H1 (cell line): ENCODE data around the gene OBSCN.

ENCODE experiments used
- BCL11A ChIP-seq, 2 experiments: IDR thresholded peaks; one replicate each; pipeline ENCODE4 v1.6.1; 2011; ENCODE audit warnings: low read depth in 2 of 2, low read length in 2 of 2, mild to moderate bottlenecking in 2 of 2
- BRCA1 ChIP-seq: IDR thresholded peaks from 2 replicates; pipeline ENCODE4 v1.6.1; 2012; ENCODE audit warnings: low read depth, low read length, improper control_type of control experiment
- EGR1 ChIP-seq: IDR thresholded peaks from 2 replicates; pipeline ENCODE4 v1.6.1; 2011; ENCODE audit warnings: low read depth, low read length, borderline replicate concordance
- FOSL1 ChIP-seq: IDR thresholded peaks from 2 replicates; pipeline ENCODE4 v1.6.1; 2011; ENCODE audit warnings: mild to moderate bottlenecking, low read depth, low read length, moderate library complexity; ENCODE audit not compliant: insufficient read depth
- HDAC2 ChIP-seq, 2 experiments: fragments of 300-600 bp in 1 of 2; sonication (generic) in 1 of 2; IDR thresholded peaks; 2 replicates each; pipeline ENCODE4 v1.6.1; 2011 to 2012; ENCODE audit warnings: low read depth in 2 of 2, low read length in 2 of 2, mild to moderate bottlenecking in 2 of 2, moderate library complexity in 2 of 2, borderline replicate concordance in 1 of 2, inconsistent platforms in 1 of 2
- POLR2A ChIP-seq, 2 experiments: IDR thresholded peaks; 1 replicate in 1 of 2; 2 replicates in 1 of 2; pipeline ENCODE4 v1.6.1; 2011; ENCODE audit warnings: low read depth in 2 of 2, low read length in 2 of 2, mild to moderate bottlenecking in 2 of 2; ENCODE audit errors: control extremely low read depth in 1 of 2
- POLR2AphosphoS5 ChIP-seq: IDR thresholded peaks from 2 replicates; pipeline ENCODE4 v1.6.1; 2011; ENCODE audit warnings: low read depth, low read length
- RNF2 ChIP-seq: fragments of 200-900, 300-1000 bp; sonication (generic); IDR thresholded peaks from 2 replicates; pipeline ENCODE4 v1.7.1; 2016; ENCODE audit warnings: borderline replicate concordance, low read depth, mild to moderate bottlenecking, antibody characterized with exemption, low read length; ENCODE audit not compliant: poor library complexity, severe bottlenecking; ENCODE audit errors: missing control alignments
- SIN3A ChIP-seq, 2 experiments: IDR thresholded peaks in 1 of 2; conservative IDR thresholded peaks in 1 of 2; 2 replicates each; pipeline ENCODE4 v1.6.1; 2011 to 2012; ENCODE audit warnings: low read length in 2 of 2, improper control_type of control experiment in 1 of 2, low read depth in 1 of 2, mild to moderate bottlenecking in 1 of 2
- SP2 ChIP-seq: IDR thresholded peaks from 2 replicates; pipeline ENCODE4 v1.6.1; 2012; ENCODE audit warnings: mild to moderate bottlenecking, low read length, inconsistent platforms
- TEAD4 ChIP-seq: IDR thresholded peaks from 2 replicates; pipeline ENCODE4 v1.6.1; 2012; ENCODE audit warnings: low read depth, low read length, inconsistent platforms, mixed read lengths
- TF ChIP-seq, protein P1 (sequence below), 3 experiments: IDR thresholded peaks; 1 replicate in 2 of 3; 2 replicates in 1 of 3; pipeline versions ENCODE4 v1.5.1 to v1.6.1; 2011; ENCODE audit warnings: low read length in 3 of 3, mild to moderate bottlenecking in 3 of 3, inconsistent platforms in 2 of 3, low read depth in 1 of 3, moderate library complexity in 1 of 3; ENCODE audit not compliant: insufficient read depth in 1 of 3; ENCODE audit errors: control extremely low read depth in 1 of 3

DNA sequence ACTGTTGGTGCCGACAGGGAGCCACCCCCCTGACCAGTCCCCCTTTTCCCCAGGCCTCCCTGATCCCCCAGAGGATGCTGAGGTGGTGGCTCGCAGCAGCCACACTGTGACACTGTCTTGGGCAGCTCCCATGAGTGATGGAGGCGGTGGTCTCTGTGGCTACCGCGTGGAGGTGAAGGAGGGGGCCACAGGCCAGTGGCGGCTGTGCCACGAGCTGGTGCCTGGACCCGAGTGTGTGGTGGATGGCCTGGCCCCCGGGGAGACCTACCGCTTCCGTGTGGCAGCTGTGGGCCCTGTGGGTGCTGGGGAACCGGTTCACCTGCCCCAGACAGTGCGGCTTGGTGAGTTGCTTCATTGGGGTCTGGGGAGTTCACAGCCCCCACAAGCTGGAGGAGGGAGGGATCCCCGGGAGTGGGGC is 109.6 kb downstream of the OBSCN start:
- TF ChIP-seq, protein P1, sequence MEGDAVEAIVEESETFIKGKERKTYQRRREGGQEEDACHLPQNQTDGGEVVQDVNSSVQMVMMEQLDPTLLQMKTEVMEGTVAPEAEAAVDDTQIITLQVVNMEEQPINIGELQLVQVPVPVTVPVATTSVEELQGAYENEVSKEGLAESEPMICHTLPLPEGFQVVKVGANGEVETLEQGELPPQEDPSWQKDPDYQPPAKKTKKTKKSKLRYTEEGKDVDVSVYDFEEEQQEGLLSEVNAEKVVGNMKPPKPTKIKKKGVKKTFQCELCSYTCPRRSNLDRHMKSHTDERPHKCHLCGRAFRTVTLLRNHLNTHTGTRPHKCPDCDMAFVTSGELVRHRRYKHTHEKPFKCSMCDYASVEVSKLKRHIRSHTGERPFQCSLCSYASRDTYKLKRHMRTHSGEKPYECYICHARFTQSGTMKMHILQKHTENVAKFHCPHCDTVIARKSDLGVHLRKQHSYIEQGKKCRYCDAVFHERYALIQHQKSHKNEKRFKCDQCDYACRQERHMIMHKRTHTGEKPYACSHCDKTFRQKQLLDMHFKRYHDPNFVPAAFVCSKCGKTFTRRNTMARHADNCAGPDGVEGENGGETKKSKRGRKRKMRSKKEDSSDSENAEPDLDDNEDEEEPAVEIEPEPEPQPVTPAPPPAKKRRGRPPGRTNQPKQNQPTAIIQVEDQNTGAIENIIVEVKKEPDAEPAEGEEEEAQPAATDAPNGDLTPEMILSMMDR (IDR thresholded peaks at IDR 0.05; ENCODE audit: control extremely low read depth in 1 of 3, insufficient read depth in 1 of 3, low read depth in 1 of 3, low read length in 3 of 3) = no peak
- TF ChIP-seq HDAC2 (IDR thresholded peaks at IDR 0.05; ENCODE audit: borderline replicate concordance in 1 of 2, low read depth in 2 of 2, low read length in 2 of 2) (no peak), SP2 (no peak), TEAD4 (no peak), BRCA1 (no peak), RNF2 (no peak), BCL11A (IDR thresholded peaks at IDR 0.05; ENCODE audit: low read depth in 2 of 2, low read length in 2 of 2) (no peak), POLR2AphosphoS5 (no peak), POLR2A (IDR thresholded peaks at IDR 0.05; ENCODE audit: control extremely low read depth in 1 of 2, low read depth in 2 of 2, low read length in 2 of 2) (no peak), SIN3A (conservative IDR thresholded peaks at IDR 0.05 in 1 of 2, IDR thresholded peaks at IDR 0.05 in 1 of 2; ENCODE audit: low read depth in 1 of 2, low read length in 2 of 2) (no peak), FOSL1 (no peak), EGR1 (no peak)
